Mesothelial cell of epicardium (in vitro differentiated cells): ENCODE results near the gene DCST2. TPM values are rescaled to one million over a fixed set of nuclear protein-coding genes. Genes with fewer than 3 reads are reported as not detected.

ENCODE experiments used
- DNase-seq, 2 experiments: peaks; one replicate each; pipeline ENCODE4 v3.0.0; 2021; ENCODE audit warnings: low spot score in 2 of 2; ENCODE audit not compliant: unreplicated experiment in 2 of 2
- H3K27ac Mint-ChIP-seq: 2 replicates; pipeline ENCODE4 v1.8.0; 2021; ENCODE audit warnings: mixed read lengths
- H3K27me3 Mint-ChIP-seq: 2 replicates; pipeline ENCODE4 v1.8.0; 2021; ENCODE audit warnings: low read depth, mixed read lengths
- H3K36me3 Mint-ChIP-seq: 2 replicates; pipeline ENCODE4 v1.8.0; 2021; ENCODE audit warnings: mixed read lengths
- H3K4me1 Mint-ChIP-seq: 2 replicates; pipeline ENCODE4 v1.8.0; 2021; ENCODE audit warnings: mixed read lengths
- H3K4me3 Mint-ChIP-seq: 2 replicates; pipeline ENCODE4 v1.8.0; 2021; ENCODE audit warnings: mild to moderate bottlenecking, moderate library complexity, mixed read lengths
- H3K9me3 Mint-ChIP-seq: 2 replicates; pipeline ENCODE4 v1.8.0; 2021; ENCODE audit warnings: mixed read lengths
- total RNA-seq: library from RNA; stranded (reverse); gene quantifications from 3 replicates; pipeline ENCODE4 v1.2.1, GENCODE V29; 2021
- TF ChIP-seq, protein P1 (sequence below): fragments of 200-600 bp; sonication (generic); IDR thresholded peaks from one replicate; pipeline ENCODE4 v1.5.0; 2021; ENCODE audit warnings: antibody characterized with exemption; ENCODE audit not compliant: unreplicated experiment

Gene DCST2
- total RNA-seq, 1 donor from 2014 or later: 1.8 TPM

DNA sequence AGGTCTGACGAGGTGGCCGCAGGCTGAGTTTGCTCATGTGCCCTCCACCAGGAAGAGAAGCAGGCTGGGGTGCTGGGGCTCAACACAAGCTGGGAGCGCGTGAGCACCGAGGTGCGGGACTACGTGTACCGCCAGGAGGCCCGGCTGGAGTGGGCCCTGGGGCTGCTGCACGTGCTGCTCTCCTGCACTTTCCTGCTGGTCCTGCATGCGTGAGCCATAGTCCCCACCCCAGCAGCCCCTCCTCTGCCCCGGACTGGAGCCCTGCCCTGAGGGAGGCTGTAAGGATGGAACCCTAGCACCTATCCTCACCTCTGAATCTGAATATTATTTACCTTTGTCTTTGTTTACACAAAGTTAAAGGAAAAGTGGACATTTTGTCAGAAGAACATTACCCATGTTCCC, 9.7 kb upstream of the DCST2 start:
- Mint-ChIP-seq H3K36me3 (no peaks in the 10 kb centered on the region), H3K9me3 (no peaks in the 10 kb centered on the region), H3K27ac (no peak overlapping the region), H3K27me3 (no peaks in the 10 kb centered on the region), H3K4me3 (no peak overlapping the region), H3K4me1 (no peaks in the 10 kb centered on the region)
- no peak for DNase-seq
- TF ChIP-seq, protein P1, sequence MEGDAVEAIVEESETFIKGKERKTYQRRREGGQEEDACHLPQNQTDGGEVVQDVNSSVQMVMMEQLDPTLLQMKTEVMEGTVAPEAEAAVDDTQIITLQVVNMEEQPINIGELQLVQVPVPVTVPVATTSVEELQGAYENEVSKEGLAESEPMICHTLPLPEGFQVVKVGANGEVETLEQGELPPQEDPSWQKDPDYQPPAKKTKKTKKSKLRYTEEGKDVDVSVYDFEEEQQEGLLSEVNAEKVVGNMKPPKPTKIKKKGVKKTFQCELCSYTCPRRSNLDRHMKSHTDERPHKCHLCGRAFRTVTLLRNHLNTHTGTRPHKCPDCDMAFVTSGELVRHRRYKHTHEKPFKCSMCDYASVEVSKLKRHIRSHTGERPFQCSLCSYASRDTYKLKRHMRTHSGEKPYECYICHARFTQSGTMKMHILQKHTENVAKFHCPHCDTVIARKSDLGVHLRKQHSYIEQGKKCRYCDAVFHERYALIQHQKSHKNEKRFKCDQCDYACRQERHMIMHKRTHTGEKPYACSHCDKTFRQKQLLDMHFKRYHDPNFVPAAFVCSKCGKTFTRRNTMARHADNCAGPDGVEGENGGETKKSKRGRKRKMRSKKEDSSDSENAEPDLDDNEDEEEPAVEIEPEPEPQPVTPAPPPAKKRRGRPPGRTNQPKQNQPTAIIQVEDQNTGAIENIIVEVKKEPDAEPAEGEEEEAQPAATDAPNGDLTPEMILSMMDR: no peak

DNA sequence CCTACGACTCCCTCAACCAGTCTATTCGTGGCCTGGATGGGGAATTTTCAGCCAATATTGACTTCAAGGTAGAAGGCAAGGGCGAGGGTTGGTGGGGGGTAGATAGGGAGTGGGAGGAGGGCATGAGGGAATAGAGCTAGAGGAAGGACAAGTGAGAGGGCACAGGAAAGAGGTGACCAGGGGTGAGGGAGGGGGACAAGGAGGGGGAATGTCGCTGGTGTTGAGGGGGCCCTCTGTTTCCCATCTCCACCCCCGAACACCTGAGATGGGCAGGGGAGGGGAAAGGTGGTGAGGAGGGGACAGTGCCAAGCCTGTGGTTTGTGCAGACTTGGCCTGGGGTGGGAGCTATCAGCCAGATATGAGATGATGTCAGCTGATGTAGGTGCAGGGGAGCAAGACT, 9.2 kb upstream of the DCST2 start:
- no peak for DNase-seq
- Mint-ChIP-seq H3K4me3 (no peak overlapping the region), H3K4me1 (no peaks in the 10 kb centered on the region), H3K9me3 (no peaks in the 10 kb centered on the region), H3K36me3 (no peaks in the 10 kb centered on the region), H3K27ac (no peak overlapping the region), H3K27me3 (no peaks in the 10 kb centered on the region)
- TF ChIP-seq, protein P1: no peak

DNA sequence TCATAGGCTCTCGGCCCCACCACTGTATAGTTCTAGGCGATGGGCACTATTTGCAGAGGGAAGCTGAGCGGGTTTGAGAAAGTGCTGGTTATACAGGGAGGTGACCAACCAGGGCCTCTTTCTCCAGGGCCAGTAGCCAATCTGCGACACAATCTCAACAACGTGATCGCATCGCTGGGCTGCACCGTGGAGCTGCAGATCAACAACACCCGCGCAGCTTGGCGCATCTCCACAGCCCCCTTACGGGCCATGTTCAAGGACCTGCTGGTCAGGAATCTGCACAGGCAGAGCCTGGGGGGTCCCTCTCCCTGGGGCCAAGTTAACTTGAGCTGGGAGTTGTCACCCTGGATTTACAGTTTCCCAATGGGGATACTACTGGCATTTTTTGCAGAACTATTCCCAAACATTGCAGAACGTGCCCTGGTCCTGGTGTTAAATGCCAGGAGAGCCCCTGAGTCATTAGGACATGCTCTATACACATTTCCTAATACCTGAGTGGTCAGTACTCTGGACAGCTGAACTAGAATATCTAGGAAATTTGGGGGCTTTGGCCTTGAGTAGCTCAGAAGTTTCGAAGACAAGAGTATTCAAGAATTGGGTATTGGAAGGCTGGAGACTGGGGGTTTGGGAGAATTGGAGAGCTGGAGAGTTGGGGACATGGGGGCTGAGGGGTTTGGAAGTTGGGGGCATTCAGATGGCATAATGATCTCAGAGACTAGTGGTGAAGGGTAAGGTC, 6.9 kb upstream of the DCST2 start:
- no peak for DNase-seq
- TF ChIP-seq, protein P1: no peak
- Mint-ChIP-seq H3K27me3 (no peaks in the 10 kb centered on the region), H3K27ac (no peak overlapping the region), H3K9me3 (no peaks in the 10 kb centered on the region), H3K36me3 (no peaks in the 10 kb centered on the region), H3K4me3 (no peak overlapping the region), H3K4me1 (no peaks in the 10 kb centered on the region)

DNA sequence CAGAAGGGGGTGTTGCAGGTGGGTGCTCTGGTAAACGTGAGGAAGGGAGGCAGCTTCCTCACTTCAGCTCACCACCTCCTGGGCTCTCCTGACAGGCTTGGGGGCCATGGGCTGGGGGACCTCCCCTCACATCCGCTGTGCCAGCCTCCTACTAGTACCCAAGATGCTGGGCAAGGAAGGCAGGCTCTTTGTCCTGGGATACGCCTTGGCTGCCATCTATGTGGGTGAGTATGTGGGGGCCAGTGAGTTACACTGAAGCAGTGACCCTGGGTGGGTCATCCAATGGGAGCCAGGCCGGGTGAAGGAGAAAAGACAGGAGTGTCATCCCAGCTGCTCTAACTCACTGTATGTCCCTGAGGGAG, 5.7 kb upstream of the DCST2 start:
- no peak for DNase-seq
- Mint-ChIP-seq H3K9me3 (no peaks in the 10 kb centered on the region), H3K4me1 (no peaks in the 10 kb centered on the region), H3K27ac (no peak overlapping the region), H3K27me3 (no peaks in the 10 kb centered on the region), H3K4me3 (no peak overlapping the region), H3K36me3 (no peaks in the 10 kb centered on the region)
- TF ChIP-seq, protein P1: no peak

DNA sequence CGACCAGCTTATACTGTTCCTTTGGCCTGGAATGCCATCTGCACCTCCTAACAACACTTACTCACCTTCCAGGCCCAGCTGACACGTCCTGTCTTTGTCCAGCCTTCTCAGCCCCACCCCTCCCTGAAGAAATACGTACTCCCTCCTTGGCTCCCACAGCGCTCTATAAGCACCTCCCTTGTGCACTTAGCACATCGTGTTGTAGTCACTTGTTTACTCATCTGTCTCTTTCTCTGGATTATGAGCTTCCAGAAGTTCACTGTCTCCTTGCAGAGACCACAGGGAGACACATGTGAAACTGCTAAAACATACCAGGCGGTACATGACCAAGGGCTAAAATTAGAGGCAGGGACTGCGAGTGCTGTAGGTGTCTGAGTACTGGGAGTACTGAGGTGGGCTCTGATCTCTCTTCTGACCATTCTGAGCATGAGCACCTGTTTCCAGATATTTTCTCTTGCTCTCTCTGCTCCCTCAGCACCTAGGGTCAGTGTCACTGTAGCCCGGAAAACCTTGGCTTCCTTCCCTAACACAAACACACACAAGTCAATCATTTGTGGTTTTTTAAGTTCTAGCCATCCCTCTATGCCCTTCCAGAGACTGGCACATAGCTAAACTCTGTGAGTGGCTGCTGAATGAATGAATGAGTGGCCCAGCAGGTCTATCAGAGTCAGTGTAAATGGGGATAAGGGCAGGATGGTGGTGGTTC, 5.2 kb upstream of the DCST2 start:
- H3K4me1 Mint-ChIP-seq: no peaks in the 10 kb centered on the region
- no peak overlapping the region for H3K4me3 Mint-ChIP-seq
- H3K27me3 Mint-ChIP-seq: no peaks in the 10 kb centered on the region
- H3K36me3 Mint-ChIP-seq: no peaks in the 10 kb centered on the region
- H3K27ac Mint-ChIP-seq: no peak overlapping the region
- TF ChIP-seq, protein P1: no peak
- no peak for DNase-seq
- H3K9me3 Mint-ChIP-seq: no peaks in the 10 kb centered on the region
